ENCODE measurements around the gene SLC45A1. TPM values are rescaled to one million over a fixed set of nuclear protein-coding genes. Genes with fewer than 3 reads are reported as not detected.
A peak's percentile ranks its signal among the peaks of the same experiment; 100 is the strongest.

The SLC45A1 gene
- total RNA-seq, 2 experiments from 2014 or later: 0.12 to 0.28 TPM

DNA sequence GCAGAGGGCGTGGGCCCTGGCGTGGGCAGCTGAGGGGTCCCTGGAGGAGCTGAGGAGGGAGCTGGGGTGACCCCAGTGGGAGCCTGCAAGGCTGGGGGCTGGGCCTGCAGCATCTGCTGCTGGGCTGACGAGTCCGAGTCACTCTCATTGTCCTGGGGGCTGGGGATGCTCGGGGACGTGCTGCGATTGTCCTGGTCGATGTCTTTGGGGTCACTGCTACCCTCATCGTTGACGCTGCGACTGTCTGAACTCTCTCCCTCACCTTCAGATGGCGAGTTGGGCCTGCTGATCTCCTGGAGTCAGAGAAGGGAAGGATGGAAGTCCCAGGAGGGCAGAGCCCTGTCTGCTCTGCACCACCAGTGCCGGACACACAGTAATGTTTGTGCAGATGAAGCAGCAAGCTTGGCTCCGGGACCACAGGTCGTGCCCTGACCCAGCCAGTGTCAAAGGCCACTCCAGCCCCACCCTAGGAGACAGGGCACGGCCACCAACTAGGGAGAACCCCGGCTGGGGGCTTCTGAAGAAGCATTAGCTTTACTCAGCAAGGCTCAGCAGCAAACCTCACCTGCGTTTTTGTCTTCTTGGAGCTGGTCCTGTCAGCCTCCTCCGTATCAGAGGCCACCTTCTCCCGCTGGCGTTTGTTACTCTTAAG, 43.4 kb downstream of the SLC45A1 start:
- no peak overlapping the region for H3K4me3 Mint-ChIP-seq
- no peak for DNase-seq
- no peaks in the 10 kb centered on the region for H3K9me3 Mint-ChIP-seq
- H3K27me3 Mint-ChIP-seq: no peaks in the 10 kb centered on the region
- H3K27ac Mint-ChIP-seq: peak overlapping the region; percentile 52
- no peaks in the 10 kb centered on the region for H3K4me1 Mint-ChIP-seq
- peaks cover 13% of the 10 kb centered on the region for H3K36me3 Mint-ChIP-seq

DNA sequence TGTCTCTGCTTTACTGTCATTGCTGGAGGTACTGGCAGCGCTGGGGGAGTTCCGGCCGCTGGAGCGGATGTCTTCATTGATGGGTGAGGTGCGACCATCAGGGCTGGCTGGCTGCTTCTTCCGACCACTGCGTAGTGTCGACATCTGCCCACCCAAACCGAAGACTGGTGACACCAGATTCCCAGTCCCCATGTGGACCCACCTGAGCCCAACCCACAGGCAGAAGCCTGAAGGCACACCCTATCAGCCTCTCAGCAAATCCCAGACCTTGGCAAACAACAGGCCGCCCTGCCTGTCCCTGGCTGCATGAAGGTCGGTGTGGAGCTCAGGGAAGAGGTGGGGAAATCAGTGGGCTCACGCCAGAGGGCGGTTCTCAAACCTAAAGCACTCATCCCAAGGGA, 44.8 kb downstream of the SLC45A1 start:
- H3K4me3 Mint-ChIP-seq: no peak overlapping the region
- DNase-seq: no peak
- peaks cover 4% of the 10 kb centered on the region for H3K4me1 Mint-ChIP-seq
- no peak overlapping the region for H3K27ac Mint-ChIP-seq
- no peaks in the 10 kb centered on the region for H3K27me3 Mint-ChIP-seq
- peaks cover 9% of the 10 kb centered on the region for H3K36me3 Mint-ChIP-seq
- H3K9me3 Mint-ChIP-seq: no peaks in the 10 kb centered on the region

DNA sequence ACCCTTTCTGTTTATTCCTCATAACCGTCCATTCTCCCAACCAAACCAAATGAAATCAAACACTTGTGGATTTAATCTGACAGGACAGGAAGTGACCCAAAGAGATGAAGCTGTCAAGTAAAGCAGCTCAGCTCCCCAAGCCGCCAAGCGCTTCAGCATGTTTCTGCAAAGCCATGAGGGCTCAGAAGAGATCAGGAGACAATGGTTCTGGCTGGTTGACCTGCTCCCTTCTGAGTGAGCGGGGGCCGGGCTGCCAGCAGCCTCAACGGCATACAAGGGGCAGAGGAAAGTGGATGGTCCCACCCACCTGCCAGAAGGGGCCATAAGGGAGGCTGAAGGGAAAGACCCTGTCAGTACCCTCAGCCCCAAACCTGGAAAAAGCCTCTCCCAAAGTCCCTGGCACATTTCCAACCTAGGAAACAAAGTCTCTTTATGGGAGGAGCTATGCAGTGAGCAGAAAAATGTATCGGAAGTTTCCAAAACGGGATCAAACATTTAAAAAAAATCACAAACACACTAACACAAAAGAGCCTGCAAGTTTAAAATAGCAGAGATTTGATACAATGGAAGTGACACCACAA, 45.4 kb downstream of the SLC45A1 start:
- DNase-seq: no peak
- no peaks in the 10 kb centered on the region for H3K9me3 Mint-ChIP-seq
- H3K27me3 Mint-ChIP-seq: no peaks in the 10 kb centered on the region
- H3K4me3 Mint-ChIP-seq: no peak overlapping the region
- peaks cover 5% of the 10 kb centered on the region for H3K4me1 Mint-ChIP-seq
- peak overlapping the region; percentile 17 for H3K27ac Mint-ChIP-seq
- H3K36me3 Mint-ChIP-seq: peaks cover 5% of the 10 kb centered on the region

DNA sequence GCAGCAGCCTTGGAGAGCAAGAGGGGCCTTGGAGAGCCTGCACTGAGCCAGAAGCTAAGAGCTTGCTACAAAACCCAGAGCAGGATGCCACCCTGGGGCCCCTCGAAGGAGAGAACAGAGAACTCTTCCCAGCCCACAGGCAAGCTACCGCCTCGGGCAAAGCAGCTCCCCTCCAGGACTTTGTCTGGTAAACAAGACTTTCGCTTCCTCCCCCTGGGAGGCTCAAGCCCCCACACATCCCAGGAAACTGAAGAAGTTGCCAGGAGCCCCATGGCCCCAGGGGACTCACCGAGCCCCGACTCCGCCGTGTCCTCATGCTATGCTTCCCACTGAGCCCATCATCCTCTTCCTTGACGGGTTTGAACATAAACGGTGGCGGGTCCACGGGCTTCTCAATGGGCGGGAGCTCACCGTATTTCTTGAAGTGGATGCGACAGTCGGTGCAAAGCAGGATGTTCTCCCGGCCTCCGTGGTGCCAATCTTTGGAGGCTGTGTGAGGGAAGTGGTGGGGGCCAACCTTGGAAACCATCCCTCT, 45.9 kb downstream of the SLC45A1 start:
- H3K4me1 Mint-ChIP-seq: peaks cover 5% of the 10 kb centered on the region
- DNase-seq: no peak
- H3K27me3 Mint-ChIP-seq: no peaks in the 10 kb centered on the region
- peaks cover 5% of the 10 kb centered on the region for H3K36me3 Mint-ChIP-seq
- H3K9me3 Mint-ChIP-seq: no peaks in the 10 kb centered on the region
- peak overlapping the region; percentile 17 for H3K27ac Mint-ChIP-seq
- no peak overlapping the region for H3K4me3 Mint-ChIP-seq

DNA sequence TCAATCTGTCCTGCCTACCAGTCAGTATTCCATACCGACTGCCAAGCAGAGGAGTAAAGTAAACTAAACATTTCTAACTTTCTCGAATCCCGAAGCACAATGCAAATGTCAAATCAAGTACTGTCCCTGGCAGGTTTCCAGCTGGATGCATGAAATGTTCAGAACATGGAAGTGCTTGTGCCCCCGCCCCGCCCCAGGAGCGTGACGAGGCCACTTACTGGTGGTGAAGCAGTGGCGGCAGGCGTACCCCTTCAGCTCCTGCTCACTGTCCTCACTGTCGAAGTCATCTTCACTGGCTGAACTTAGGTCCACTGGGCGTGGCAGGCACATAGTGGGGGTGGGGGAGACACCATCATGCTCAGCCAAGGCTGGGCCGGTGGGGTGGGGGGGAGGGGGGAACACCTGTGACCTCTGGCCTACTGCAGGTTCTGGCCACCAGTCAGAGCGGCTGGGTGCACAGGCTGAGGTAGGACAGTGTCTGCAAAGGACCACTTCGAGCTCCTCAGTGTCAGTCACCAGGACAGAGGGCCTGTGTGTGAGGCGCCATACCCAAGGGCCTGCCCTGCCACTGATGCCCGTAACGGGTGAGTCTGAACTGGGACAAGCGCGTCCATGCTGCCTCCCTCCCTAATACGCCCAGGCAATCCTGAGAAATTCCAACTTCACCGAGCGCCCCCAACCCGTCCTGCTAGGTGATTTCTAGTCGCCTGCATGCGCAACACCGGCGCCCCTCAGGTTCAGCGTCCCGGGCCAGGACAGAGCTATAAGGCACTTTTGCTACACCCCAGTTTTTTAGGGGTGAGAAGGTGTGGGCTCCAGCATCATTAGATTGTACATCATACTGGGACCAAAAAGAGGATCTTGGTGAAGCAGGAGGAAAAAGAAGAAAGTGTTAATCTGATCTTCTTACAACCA, 46.9 kb downstream of the SLC45A1 start:
- H3K4me3 Mint-ChIP-seq: no peak overlapping the region
- DNase-seq: no peak
- peaks cover 3% of the 10 kb centered on the region for H3K36me3 Mint-ChIP-seq
- peaks cover 7% of the 10 kb centered on the region for H3K4me1 Mint-ChIP-seq
- H3K27me3 Mint-ChIP-seq: no peaks in the 10 kb centered on the region
- H3K27ac Mint-ChIP-seq: no peak overlapping the region
- no peaks in the 10 kb centered on the region for H3K9me3 Mint-ChIP-seq

DNA sequence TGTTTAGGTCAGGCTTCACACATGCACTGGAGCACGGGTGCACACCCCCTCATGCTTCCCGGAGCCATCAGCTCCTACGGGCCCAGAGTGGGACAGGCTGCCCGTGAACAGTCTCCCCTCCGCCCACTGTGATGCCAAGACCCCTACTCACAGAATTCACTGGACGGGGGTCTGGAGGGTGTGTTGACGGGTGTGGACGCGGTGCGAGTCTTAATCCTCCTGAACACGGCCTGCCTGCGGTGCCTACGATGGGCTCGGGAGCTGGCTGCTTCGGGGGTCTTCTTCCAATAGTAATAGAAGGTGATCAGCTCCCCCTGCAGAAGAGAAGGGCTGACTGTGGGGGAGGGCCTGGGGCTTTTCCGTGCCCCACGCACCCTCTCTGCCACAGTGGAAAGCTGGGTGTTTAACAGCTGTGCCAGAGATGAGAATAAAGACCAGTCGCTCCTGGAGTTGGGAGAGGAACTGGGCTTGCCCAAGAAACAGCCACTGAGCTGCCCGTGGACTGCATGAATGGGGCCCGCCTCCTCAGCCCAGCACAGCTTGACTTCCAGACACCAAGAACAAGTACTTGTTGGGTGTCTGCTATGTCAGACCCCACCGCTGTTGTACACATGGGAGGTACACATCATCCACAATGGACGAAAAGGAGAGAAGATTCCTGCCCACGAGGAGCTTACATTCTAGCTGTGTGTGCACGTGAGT, 47.9 kb downstream of the SLC45A1 start:
- Mint-ChIP-seq H3K4me3 (no peak overlapping the region), H3K27ac (no peak overlapping the region), H3K4me1 (peaks cover 7% of the 10 kb centered on the region), H3K9me3 (no peaks in the 10 kb centered on the region), H3K27me3 (no peaks in the 10 kb centered on the region), H3K36me3 (peaks cover 3% of the 10 kb centered on the region)
- no peak for DNase-seq

DNA sequence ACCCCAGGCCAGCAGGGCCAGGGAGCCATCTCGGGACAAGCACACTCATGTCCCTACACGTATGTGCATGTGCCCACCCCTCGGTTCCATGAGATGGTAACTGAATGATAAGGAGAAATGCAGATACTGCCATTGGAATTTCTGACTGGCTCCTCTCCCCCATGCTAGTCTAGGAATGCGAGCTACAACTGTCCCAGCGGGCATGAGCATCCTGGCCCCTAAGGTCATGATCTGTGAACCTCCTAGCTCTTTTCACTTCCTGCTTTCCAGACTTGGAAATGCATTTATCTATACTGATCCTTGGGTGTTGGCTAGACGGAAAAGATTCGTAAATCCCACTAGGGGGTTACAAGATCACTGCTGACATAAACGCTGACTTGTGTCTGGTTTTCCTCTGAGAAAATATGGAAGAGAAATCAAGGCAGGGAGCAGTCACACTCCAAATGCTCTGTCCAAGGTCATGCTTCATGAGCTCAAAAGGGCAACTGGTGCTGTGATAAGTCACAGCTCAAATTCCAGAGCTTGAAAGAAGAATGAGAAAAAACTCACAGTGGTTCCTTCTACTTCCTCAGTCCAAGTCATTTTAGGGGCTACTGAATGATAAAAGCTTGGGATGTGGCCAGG, 49.8 kb downstream of the SLC45A1 start:
- peaks cover 3% of the 10 kb centered on the region for H3K36me3 Mint-ChIP-seq
- DNase-seq: no peak
- H3K4me1 Mint-ChIP-seq: peaks cover 12% of the 10 kb centered on the region
- H3K27ac Mint-ChIP-seq: no peak overlapping the region
- H3K9me3 Mint-ChIP-seq: no peaks in the 10 kb centered on the region
- H3K27me3 Mint-ChIP-seq: no peaks in the 10 kb centered on the region
- H3K4me3 Mint-ChIP-seq: no peak overlapping the region

DNA sequence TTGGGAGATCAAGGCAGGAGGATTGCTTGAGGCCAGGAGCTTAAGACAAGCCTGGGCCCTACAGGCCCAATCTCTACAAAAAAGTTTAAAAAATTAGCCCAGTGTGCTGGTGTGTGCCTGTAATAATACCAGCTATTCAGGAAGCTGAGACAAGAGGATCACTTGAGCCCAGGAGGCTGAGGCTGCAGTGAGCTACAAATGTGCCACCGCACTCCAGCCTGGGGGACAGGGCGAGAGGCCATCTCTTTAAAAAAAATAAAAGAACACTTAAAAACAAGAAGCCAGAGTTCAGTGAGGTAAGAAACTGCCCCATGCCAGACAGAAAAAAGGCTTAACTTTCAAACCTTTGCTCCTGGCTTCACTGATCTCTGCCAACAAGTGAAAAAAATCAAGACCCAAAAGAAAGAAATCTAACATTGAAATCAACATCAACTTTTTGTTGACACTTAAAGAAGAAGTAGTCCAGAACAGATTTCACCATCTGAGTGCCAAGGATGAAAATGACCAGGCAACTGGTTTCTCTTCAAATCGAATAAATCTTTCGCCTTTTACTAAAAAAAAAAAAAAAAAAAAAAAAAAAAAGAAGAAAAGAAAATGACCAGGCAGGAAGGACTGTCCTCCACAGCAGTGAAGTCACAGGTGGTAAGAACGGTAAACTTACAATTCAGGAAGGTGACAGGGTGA, 51.2 kb downstream of the SLC45A1 start:
- Mint-ChIP-seq H3K4me3 (no peak overlapping the region), H3K4me1 (peaks cover 15% of the 10 kb centered on the region), H3K27me3 (no peaks in the 10 kb centered on the region), H3K27ac (no peak overlapping the region), H3K36me3 (peaks cover 3% of the 10 kb centered on the region), H3K9me3 (no peaks in the 10 kb centered on the region)
- no peak for DNase-seq

DNA sequence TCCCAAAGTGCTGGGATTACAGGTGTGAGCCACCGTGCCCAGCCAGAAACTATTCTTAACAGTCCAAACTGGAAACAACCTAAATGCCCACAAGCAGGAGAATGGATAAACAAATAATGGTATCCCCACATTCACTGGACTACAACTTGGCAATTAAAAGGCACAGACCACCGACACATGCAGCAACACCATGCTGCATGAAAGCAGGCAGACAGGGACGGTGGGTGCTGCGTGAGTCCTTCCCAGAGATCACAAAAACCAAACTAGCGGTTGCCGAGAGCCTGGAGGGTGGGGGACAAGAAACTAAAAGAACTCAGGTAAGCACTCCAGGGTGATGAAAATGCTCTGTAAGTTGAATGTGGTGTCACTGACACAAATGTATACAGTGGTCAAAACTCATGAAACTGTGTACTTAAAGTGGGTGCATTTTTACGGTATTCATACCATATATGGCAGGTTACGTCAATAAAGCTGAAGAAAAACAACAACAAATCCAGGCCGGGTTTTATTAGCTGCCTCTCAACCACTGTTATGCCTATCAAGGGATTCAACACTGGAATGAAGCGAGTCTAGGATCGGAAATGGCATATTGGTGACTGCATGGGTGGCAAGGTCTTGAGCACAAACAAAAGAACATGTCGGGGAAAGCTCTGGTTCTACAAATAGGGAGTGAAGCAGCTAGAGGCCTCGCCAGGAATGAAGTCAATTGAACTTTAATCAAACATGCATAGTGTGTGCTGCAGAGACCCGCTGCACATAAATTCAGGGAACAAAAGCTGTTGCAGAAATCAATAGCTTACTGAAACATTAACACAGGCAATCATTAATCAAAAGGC, 52.4 kb downstream of the SLC45A1 start:
- H3K9me3 Mint-ChIP-seq: no peaks in the 10 kb centered on the region
- peaks cover 4% of the 10 kb centered on the region for H3K36me3 Mint-ChIP-seq
- no peak for DNase-seq
- peaks cover 22% of the 10 kb centered on the region for H3K4me1 Mint-ChIP-seq
- H3K27me3 Mint-ChIP-seq: no peaks in the 10 kb centered on the region
- no peak overlapping the region for H3K4me3 Mint-ChIP-seq
- no peak overlapping the region for H3K27ac Mint-ChIP-seq

DNA sequence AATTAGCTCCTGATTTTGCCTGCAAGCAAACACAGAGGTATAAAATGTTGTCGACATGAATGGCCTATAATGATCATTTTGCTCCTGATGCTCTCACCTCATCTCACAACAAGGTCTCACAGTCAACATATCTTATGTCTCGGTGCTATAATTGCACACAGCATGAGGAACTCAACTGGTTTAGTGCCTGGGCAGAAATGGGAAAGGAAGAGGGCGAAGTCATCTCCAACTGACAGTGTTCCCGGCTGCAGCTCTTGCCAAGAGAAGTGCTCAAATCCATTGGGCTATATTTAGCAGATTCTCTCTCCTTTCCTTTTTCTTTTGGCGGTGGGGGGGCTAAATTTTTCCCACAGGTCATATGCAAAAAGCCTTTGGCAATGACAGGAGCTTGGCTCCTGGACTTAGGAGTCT, 53.0 kb downstream of the SLC45A1 start:
- Mint-ChIP-seq H3K4me3 (no peak overlapping the region), H3K9me3 (no peaks in the 10 kb centered on the region), H3K36me3 (peaks cover 4% of the 10 kb centered on the region), H3K27me3 (no peaks in the 10 kb centered on the region), H3K27ac (no peak overlapping the region), H3K4me1 (peaks cover 22% of the 10 kb centered on the region)
- DNase-seq: no peak

DNA sequence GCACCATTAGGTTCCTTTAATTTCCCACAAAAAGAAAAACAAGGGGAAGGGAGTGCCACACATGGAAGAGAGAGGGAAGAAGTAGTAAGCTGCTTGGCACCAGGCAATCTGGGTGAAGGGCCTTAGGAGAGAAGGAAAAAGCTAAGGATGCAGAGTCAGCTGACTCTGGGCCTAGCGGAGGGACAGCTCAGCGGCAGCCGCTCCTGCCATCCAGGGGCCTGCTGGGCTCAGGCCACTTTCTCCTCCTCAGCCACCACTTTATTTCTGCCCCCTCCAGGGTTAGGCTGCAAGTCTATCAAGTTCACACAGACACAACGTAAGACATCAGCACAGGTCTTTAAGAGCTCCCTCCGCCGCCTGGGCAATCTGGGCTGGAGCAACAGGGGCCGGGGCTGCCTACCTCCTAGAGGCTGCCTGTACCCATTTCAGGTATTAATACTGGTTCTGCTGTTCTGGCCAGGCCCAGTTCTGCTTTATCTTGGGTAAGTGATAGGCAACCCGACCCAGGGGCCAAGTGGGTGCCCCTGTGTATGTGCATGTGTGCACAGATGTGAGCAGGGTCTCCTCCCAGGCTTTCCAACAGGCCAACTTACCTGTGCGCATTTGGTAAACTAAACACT, 53.6 kb downstream of the SLC45A1 start:
- no peak overlapping the region for H3K4me3 Mint-ChIP-seq
- no peaks in the 10 kb centered on the region for H3K9me3 Mint-ChIP-seq
- H3K27me3 Mint-ChIP-seq: no peaks in the 10 kb centered on the region
- peaks cover 4% of the 10 kb centered on the region for H3K36me3 Mint-ChIP-seq
- no peak for DNase-seq
- peak overlapping the region; percentile 51 for H3K27ac Mint-ChIP-seq
- H3K4me1 Mint-ChIP-seq: peaks cover 26% of the 10 kb centered on the region

DNA sequence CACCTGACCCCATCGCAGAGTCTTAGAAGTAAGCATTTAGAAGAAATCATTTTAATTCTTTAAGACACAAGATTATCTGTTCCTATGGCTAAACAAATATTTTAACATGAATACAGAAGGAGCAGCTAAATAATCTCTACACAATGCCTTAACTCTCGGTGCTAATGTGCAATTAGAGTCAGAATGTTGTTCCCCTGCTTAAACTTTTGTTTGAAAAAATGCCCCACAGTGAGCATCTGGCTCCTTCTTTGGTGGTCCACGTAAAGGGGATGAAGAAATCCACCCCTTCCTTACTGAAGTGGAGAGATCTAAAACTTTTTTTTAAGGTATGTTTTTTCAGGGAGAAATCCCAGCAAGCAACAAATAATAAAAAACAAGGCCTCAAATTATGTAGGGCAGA, 55.2 kb downstream of the SLC45A1 start:
- Mint-ChIP-seq H3K36me3 (peaks cover 7% of the 10 kb centered on the region), H3K4me1 (peaks cover 31% of the 10 kb centered on the region), H3K27ac (no peak overlapping the region), H3K9me3 (no peaks in the 10 kb centered on the region), H3K27me3 (no peaks in the 10 kb centered on the region), H3K4me3 (no peak overlapping the region)
- no peak for DNase-seq
